OCI-LY3 (cell line): ENCODE data around the gene VKORC1.

Source experiments
- EZH2phosphoT487 ChIP-seq: fragments of 200-600 bp; shearing (Covaris generic); IDR thresholded peaks from 2 replicates; pipeline ENCODE4 v1.6.1; 2018; ENCODE audit warnings: antibody characterized with exemption, mixed run types, low read depth
- TF ChIP-seq, protein P1 (sequence below): fragments of 200-600, 300-600 bp; sonication (generic); IDR thresholded peaks from 2 replicates; pipeline ENCODE4 v1.5.1; 2014; ENCODE audit warnings: antibody characterized with exemption, low read length, low read depth

DNA sequence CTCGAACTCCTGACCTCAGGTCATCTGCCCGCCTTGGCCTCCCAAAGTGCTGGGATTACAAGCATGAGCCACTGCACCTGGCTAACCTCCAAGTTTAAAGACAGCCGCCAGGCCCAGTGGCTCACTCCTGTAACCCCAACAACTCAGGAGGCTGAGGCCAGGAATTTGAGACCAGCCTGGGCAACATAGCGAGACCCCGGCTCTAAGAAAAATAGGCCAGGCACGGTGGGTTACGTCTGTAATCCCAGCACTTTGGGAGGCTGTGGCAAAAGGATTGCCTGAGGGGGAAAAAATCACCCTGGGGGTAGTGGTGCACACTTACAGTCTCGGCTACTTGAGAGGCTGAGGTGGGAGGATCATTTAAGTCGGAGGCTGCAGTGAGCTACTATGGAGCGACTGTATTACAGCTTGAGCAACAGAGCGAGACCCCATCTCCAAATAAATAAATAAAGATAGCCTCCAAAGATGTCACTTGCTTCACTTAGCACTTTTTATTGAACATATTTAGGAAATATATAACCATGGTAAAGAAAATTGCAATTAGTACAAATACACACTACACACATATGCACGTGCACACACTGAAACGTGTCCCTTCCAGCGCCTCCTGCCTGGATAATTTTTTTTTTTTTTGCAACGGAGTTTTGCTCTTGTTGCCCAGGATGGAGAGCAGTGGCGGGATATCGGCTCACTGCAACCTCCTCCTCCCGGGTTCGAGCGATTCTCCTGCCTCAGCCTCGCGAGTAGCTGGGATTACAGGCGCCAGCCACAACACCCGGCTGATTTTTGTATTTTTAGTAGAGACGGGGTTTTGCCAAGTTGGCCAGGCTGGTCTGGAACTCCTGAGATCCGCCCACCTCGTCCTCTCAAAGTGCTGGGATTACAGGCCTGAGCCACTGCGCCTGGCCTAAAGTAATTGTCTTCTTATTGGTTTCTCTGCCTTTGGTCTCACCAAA, 12.2 kb upstream of the VKORC1 start:
- TF ChIP-seq, protein P1, sequence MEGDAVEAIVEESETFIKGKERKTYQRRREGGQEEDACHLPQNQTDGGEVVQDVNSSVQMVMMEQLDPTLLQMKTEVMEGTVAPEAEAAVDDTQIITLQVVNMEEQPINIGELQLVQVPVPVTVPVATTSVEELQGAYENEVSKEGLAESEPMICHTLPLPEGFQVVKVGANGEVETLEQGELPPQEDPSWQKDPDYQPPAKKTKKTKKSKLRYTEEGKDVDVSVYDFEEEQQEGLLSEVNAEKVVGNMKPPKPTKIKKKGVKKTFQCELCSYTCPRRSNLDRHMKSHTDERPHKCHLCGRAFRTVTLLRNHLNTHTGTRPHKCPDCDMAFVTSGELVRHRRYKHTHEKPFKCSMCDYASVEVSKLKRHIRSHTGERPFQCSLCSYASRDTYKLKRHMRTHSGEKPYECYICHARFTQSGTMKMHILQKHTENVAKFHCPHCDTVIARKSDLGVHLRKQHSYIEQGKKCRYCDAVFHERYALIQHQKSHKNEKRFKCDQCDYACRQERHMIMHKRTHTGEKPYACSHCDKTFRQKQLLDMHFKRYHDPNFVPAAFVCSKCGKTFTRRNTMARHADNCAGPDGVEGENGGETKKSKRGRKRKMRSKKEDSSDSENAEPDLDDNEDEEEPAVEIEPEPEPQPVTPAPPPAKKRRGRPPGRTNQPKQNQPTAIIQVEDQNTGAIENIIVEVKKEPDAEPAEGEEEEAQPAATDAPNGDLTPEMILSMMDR, result no peak
- no peak for TF ChIP-seq EZH2phosphoT487
